GM21529 (cell line): ENCODE results near the gene FBLN1.
"Not testable (repeated sequence)": the region's sequence is repeated elsewhere in the genome, so short reads cannot be mapped to it uniquely, and the experiment has no call there.

Source experiments
- ATAC-seq: cut with Tn5 transposase; IDR thresholded peaks from one replicate; pipeline ENCODE4 v1.9.1; 2021; ENCODE audit not compliant: unreplicated experiment

The FBLN1 gene, protein sequence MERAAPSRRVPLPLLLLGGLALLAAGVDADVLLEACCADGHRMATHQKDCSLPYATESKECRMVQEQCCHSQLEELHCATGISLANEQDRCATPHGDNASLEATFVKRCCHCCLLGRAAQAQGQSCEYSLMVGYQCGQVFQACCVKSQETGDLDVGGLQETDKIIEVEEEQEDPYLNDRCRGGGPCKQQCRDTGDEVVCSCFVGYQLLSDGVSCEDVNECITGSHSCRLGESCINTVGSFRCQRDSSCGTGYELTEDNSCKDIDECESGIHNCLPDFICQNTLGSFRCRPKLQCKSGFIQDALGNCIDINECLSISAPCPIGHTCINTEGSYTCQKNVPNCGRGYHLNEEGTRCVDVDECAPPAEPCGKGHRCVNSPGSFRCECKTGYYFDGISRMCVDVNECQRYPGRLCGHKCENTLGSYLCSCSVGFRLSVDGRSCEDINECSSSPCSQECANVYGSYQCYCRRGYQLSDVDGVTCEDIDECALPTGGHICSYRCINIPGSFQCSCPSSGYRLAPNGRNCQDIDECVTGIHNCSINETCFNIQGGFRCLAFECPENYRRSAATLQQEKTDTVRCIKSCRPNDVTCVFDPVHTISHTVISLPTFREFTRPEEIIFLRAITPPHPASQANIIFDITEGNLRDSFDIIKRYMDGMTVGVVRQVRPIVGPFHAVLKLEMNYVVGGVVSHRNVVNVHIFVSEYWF

DNA sequence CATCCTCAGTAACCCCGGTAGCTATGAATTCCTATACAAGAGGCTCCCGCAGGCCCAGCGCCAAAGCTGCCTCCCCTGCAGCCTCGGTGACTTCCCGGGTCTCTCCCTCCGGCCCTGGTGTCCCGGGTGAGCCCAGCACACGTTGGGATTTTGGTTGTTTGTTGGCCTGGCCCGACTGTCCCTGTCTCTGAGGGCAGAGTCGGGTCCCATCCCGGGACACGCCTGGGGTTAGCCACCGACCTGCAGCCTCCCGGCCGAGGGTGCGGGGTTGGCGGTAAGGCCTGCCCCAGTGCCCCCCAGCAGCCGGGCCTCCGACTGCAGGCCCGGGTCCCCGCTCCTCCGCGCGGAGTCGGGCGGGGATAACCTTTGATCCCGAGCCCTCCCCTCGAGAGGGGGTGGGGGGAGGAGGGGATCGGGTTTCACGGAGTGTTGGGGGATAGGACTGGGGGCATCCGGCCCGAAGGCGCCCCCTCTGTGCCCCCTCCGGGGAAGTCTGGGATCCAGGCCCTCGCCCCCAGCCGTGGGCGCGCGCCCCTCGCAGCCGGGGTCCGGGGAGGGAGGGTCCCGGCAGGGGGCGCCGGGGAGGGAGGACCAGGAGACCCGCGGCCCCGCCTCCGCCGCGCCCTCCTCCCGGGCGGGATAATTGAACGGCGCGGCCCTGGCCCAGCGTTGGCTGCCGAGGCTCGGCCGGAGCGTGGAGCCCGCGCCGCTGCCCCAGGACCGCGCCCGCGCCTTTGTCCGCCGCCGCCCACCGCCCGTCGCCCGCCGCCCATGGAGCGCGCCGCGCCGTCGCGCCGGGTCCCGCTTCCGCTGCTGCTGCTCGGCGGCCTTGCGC is at the start of gene FBLN1:
TSS of gene FBLN1 (plus strand) at position 669 of the 835 bp plus-strand sequence. CDS start at position 772, 103 bp downstream.
- no peak for ATAC-seq

DNA sequence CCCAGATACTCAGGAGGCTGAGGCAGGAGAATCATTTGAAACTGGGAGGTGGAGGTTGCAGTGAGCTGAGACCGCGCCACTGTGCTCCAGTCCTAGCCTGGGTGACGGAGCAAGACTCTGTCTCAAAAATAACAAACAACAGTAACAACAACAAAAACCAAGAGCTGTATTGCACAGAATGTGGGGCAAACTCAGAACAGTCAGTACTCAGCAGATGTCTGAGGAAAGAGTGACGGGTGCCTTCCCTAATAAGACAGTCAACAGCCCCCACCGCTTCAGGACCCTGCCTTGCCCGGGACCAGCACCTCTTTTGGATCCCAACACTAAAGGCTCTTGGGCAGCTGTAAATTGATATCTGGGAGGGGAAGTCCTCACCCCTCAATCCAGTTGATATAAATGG is 48.9 kb upstream of the FBLN1 start:
- ATAC-seq: no peak

DNA sequence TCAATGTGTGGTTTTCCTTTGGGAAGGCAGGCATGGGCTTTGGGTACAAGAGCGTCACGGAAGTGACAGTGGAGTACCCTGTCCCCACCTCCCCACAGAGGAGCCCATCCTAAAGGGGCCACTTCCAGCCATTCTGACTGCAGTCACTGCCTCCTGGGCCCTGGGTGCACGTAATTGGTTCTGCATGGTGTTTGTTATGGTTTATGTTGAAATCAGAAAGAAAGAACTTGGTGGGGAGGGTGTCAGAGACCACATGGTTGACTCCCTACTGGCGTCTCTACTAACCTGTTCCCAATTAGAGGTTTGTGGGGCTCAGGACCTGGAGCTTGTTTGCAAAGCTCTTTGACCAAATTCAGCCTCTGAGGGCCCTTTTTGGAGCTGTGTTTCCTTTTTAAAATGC is 48.4 kb upstream of the FBLN1 start:
- no peak for ATAC-seq

DNA sequence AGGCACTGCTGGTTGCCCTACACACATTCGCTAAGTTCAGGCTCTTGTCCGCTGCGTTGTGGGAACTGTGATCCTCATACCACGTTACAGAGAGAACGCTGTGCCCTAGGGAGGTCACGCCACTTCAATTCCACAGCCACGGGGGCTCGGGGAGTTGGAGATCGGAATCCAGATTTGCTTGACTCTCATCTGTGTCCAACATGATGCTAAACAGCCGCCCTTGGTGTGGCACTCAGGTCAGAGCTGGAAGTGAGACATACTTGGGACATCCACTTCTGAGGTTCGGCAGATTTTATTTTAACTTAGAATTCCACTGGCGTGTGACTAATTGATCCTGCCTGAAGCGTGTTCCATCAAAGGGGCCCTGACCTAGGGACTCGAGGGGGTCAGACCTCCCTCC is 47.5 kb upstream of the FBLN1 start:
- no peak for ATAC-seq

DNA sequence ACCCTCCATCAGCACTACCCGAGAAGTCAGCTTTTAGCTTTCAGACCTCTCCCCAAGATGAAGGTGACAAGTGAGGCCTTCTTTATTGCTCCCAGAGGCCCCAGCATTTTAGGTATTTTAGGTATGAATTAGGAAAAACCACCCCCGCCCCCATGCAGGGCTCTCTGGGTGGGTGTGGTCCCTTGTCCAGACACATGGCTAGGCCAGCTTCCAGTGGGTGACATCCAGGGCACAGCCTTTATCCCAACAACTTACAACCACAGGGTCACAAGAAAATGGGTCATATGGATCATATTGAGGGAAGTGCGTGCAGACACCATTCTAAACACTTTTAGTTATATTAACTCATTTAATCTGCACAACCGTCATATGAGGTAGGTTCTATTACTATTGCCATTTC is 47.1 kb upstream of the FBLN1 start:
- no peak for ATAC-seq

DNA sequence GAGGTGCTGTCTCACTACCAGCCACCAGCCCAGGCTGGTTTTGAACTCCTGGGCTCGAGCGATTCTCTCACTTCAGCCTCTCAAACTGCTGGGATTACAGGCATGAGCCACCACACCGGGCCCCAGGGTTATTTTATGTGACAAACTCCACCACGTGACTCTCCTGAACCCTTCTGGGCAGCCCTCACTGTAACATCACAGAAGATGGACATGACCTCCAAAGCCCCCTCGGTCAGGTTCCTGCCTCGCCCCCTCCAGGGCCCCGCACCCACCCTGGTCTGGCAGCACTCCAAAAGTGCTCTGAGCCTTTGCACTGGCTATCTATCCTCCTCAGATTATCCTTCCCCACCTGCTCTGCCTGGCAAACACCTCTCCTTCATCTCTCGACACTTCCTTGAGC is 45.9 kb upstream of the FBLN1 start:
- ATAC-seq: no peak

DNA sequence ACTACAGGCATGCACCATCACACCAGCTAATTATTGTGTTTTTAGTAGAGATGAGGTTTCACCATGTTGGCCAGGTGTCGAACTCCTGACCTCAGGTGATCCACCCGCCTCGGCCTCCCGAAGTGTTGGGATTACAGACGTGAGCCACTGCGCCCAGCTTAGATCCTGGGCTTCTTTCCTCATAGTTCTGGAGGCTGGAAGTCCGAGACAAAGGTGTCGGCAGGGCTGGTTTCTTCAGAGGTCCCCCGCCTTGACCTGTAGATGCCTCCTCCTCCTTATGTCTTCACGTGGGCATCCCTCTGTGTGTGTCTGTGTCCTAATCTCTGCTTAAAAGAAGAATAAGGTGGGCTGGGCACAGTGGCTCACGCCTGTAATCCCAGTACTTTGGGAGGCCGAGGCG is 44.2 kb upstream of the FBLN1 start:
- ATAC-seq: no peak

DNA sequence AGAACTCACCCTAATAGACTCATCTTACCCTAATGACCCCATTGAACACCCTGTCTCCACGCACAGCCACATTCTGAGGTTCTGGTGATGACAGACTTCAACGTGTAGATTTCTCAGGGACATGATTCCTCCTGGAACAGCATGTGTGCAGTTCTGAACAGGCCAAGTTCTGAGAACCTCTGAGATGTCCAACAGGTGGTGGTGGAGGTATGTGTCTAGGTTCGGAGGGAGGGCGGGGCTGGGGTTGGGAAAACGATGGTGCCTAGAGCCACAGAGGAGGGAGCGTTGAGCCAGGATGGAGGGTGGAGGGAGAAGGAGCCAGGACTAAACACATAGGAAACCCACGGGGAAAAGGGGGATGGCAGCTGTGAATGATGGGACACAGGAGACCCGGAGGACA is 43.4 kb upstream of the FBLN1 start:
- no peak for ATAC-seq

DNA sequence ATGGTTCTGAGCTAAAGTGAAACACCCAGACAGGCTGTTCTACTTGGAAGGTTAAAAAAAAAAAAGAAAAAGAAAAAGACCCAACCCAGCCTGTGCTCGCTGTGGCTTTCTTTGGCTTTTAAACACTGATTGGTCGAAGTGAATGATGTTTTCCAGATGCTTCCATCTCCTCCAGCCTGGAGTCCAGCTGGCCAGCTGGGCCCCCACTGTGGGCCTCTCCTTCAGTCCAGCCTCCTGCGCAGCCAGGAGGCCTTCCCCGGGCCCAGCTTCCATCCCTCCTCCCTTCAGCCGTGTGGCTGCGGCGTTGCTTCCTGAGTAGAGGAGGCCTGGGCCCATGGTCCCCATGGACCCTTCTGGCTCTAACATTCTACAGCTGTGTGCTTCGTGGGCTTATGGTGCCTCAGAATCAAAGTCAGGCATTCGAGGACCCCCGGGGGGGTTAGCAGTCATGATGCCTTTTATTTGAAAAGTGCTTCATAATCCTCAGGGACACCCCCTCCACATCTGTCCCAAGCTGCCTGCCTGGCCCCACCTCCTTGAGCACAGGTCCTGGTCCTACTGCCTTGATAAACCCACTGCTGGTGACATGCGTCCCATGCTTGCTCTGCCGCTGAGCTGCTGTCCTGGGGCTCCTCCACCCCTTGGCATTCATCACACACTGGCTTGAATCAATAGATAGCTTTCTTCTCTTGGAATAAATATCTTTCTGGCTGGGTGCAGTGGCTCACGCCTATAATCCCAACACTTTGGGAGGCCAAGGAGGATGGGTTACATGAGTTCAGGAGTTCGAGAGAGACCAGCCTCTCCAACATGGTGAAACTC is 42.2 kb upstream of the FBLN1 start:
- no peak for ATAC-seq

DNA sequence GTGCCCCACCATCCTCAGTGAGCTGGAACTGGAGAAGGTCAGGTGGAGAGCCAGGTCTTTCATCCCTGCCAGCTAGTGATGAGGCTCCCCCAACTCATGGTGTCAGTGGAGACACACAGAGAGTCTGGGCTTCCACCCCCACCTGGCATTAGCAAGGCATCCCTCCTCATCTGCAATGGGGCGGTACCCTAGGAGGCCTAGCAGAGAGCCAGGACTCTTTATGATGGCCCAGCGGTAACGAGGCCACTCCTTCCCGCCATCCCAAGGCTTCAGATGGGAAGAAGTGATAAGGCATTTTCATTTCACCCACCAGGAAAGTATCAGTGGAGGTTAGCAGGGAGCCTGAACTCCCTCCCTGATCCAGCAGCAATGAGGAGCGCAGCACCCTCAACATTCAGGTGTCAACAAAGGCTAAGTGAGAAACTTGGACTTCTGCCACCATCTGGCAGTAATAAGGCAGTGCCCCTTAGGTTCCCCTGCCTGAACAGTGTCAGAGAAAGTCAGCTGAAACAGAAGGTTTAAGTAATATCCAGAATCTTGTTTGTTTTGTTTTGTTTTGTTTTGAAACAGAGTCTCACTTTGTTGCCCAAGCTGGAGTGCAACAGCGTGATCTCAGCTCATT is 40.5 kb upstream of the FBLN1 start:
- no peak for ATAC-seq

DNA sequence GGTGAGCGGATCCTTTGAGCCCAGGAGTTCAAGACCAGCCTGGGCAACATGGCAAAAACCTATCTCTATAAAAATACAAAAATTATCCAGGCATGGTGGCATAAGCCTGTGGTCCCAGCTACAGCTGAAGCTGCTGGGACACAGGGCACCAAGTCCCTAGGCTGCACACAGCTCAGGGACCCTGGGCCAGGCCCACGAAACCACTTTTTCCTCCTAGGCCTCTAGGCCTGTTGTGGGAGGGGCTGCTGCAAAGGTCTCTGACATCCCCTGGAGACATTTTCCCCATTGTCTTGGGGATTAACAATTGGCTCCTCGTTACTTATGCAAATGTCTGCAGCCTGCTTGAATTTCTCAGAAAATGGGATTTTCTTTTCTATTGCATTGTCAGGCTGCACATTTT is 39.0 kb upstream of the FBLN1 start:
- ATAC-seq: not testable (repeated sequence)

DNA sequence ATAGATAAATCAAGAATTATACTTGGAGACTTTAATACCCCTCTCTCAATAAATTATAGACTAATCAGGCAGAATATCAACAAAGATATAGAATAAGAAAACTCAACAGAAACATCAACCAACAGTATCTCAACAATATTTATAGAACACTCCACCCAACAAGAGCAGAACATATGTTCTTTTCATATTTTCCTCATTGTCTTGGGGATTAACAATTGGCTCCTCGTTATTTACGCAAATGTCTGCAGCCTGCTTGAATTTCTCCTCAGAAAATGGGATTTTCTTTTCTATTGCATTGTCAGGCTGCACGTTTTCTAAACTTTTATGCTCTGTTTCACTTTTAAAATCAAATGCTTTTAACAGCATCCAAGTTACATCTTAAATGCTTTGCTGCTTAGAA is 37.0 kb upstream of the FBLN1 start:
- no peak for ATAC-seq

DNA sequence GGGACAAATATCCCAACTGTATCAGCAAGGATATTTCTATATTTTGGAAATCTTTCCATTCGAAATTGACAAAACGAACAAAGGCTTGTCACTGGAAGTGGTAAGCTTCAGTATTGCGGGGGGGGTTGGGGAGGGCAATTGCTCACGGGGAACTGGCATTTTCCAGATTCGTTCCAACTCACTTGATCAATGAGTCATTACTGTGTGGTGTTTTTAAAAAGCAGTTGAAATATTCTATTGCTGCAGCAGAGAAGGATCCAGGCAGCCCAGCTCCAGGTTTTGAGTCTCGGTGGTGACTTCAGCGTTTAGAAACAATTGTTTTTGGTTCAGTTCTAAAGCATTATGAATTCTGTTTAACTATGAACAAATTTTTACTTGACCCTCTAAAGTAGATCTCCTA is 33.8 kb upstream of the FBLN1 start:
- no peak for ATAC-seq

DNA sequence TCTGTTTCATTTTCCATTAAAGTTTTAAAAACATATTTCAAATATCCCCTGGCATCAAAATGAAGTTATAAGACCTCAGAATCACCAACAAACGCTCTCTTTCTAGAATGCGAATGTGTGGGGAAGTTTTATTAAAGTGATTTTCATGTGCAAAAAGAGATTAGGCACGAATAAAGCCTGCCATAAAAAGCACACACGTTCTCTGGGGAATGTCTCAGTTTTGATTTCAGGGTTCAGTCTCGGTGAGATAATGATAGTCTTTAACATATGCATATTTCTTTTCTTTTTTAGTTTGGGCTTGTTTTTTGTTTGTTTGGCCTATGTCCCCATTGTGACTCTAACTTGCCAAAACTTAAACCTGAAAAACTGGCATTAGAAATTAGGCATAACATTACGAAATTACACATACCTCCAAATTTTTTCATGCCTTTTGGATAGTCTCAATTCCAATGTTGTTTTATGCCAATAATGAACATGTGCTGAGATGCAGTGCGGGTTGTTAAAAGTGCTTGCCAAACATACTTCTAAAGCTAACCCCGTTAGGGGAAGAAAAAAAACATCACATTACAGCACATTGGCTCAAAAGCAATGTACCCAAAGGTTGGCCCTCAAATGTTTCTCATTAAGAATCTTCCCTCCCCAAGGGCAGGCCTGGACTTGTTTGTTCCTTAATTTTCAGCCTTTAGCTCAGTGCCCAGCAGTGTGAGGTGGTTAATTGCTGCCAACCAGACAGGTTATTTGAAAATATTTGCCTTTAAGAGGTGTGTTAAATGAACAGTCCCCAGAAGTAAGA is 33.2 kb upstream of the FBLN1 start:
- no peak for ATAC-seq

DNA sequence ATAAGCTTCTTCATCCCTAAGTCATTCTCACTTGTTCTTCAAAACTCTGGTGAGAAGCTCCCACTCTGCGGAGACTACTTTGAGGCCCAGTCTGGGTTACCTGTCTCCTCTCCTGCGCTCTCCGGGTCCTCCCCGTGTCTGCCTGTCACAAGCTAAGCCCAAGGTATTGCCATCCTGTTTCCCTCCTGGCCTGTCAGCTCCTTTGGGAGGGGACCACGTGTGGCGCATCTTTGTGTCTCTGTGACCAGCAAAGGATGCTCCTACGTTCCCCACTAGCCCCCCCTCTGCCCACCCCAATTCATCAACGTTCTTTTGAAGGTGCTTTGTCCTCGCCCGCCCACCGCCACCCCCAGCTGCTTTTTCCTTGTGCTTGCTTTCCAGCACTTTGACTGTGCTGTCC is 31.8 kb upstream of the FBLN1 start:
- no peak for ATAC-seq

DNA sequence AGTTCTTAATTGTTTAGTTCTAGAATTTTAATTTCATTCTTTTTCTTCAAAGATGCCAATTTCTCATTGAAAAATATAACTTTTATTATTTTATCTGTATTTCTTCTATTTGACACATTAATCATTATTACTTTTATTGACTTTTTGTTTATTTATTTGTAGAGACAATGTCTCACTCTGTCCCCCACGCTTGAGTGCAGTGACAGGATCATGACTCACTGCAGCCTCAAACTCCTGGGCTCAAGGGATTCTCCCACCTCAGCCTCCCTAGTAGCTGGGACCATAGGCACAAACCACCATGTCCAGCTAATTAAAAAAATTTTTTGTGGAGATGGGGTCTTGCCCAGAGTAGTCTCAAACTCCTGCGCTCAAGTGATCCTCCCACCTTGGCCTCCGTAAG is 30.3 kb upstream of the FBLN1 start:
- no peak for ATAC-seq

DNA sequence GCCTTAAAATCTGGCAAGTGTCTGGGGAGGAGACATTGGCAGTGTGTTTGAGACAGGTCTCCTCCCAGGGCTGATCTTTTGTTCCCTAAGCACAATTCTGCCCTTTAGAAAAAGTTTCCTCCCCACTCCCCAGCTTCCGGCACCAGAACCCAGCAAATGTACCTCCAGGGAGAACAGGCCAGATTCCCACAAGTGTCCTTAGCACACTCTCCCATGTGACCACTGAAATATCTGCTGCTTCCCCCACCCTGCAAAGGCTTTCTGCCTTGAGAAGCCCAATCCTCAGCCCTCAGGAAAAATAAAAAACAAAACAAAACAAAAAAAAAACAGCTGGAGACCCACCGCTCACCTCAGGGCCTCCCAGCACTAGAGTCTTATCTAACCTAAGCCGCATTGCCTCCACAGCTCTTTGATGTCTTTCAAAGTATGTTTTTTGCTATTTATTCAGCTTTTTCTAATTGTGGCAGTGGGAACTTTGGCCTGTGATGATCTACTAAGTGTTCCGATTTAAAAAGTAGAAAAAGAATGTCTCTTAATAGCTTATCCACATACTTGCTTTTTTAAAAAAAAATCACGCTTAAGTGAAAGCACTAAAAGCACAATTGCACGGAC is 29.0 kb upstream of the FBLN1 start:
- no peak for ATAC-seq

DNA sequence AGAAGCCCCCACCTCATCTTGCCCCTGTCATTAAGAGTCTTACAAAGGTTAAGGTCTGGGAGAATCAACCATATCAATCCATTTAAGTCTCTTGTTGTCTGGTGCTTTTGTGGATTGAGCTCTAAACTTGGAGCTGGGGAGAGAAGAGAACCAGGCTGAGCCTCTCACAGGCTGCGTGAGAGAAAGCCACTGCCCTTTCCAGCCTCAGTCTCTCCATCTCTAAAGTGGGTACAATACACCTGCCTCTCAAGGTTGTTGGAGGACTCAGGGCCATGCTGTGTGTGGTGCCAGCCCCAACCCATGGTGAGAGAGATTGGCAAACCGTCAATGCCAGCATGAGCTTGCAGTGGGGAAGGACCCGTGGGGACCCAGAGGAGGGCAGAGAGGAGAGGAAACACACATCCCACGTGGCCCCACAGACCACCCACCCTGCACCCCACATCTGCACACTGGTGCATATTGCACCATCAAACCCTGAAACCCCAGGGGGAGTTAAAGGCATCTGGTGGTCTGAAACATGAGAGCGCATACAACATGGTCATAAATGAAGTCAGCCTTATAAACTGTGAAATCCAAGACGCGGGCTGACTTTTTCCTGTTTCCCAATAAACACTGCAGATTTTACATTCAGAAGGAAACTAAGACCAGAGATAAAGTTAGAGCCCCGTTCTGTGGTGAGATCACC is 27.5 kb upstream of the FBLN1 start:
- ATAC-seq: no peak
